Colon (tissue), 2 donors: ENCODE results near the gene NUS1.
"Not testable (repeated sequence)": the region's sequence is repeated elsewhere in the genome, so short reads cannot be mapped to it uniquely, and the experiment has no call there.

Source experiments
- FAIRE-seq: peaks from 2 replicates; lab custom pipeline; 2012; peaks lifted over from hg19 to GRCh38; lab: Jason Lieb, UNC
- donor health status: control.
- donor health status: control.

The NUS1 gene

DNA sequence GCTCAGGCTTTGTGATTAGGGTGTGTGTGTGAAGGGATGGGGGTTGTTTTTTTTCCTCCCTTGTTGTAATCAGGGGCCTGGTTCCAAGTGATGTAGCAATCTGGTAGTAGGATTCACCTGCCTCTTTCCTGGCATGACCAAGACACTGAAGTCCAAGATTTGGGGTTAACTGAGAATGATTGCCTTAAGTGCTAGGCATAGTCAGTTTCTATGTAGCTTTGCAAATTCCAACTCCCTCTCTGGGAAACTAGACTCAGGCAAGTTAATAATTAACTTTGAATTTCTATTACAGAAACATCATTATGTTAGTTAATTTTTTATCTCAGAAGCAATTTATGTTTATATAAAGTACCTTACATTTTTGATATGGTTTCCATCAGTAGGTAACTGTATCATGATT lies 43.6 kb downstream of the NUS1 start:
- FAIRE-seq = no peak

GRCh38 chr6:117721520-117721919 lies 46.3 kb downstream of the NUS1 start:
- FAIRE-seq = not testable (repeated sequence)

DNA sequence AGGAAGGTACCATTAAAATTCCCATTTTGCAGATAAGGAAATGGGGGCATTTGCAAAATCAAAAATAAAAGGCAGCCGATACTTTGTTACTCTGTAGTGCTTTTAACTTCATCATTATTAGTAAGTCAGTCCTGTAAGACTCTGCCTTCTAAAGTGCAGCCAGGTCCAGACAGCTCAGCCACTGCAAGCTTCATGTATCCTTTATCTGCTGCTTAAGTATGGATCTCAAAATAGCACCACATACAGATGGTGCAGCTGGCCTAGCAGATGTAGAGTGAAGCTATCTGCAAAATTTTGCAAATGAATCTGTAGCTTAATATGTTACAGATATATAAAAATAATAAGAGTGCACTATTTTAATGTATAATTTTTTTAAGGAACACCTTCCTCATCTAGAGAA lies 53.4 kb downstream of the NUS1 start:
- FAIRE-seq = no peak

DNA sequence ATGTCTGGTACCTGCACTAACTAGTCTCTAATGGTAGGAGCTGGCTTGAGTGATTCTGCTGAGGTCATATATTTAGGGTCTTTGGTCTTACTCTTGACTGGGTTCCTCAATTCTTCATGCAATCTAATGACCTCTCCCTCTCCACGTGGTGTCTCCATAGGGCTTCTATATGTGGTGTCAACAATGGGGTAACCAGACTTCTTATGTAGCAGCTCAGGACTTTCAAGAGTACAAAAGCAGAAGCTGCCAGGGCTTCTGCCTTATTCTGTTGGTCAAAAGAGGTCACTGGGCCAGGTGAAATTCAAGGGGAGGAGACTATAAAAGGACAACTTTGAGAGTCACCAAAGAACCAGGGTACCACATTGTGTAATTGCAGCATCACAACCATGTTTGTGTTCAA lies 54.3 kb downstream of the NUS1 start:
- FAIRE-seq = no peak

DNA sequence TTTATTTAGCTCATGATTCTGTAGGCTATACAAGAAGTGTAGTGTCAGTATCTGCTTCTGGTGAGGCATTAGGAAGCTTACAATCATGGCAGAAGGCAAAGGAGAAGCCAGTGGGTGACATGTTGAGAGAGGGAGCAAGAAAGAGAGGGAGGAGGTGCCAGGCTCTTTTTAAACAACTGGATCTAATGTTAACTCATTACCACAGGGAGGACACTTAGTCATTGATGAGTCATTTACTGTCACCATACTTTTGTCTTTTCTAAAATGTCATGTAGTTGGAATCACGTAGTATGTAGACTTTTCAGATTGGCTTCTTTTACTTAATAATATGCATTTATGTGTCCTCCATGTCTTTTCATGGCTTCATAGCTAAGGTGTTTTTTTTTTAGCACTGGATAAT lies 58.1 kb downstream of the NUS1 start:
- no peak for FAIRE-seq

- FAIRE-seq = no peak
Measured at GRCh38 chr6:117739869-117740268, 64.6 kb downstream of the NUS1 start.

- FAIRE-seq = no peak
Measured at GRCh38 chr6:117740605-117741004, 65.3 kb downstream of the NUS1 start.

- FAIRE-seq = not testable (repeated sequence)
Measured at GRCh38 chr6:117750675-117751074, 75.4 kb downstream of the NUS1 start.
